Measurements from ENCODE around the gene JUNB.
"Not testable (repeated sequence)": the region's sequence is repeated elsewhere in the genome, so short reads cannot be mapped to it uniquely, and the experiment has no call there.

The JUNB gene

GRCh38 chr19:12806242-12807081 is 15.2 kb downstream of the JUNB start, which contains the start of gene RNASEH2A:
Gene RNASEH2A (plus strand): TSS chr19:12806584. CDS start chr19:12806674, 90 bp downstream.
- peak; percentile 78 for DNase-seq

- DNase-seq = no peak
These were observed 23.8 kb downstream of the JUNB start for GRCh38 chr19:12815088-12815487.

GRCh38 chr19:12817188-12817587 is 25.9 kb downstream of the JUNB start:
- DNase-seq = not testable (repeated sequence)

- DNase-seq = not testable (repeated sequence)
These were observed 26.5 kb downstream of the JUNB start for GRCh38 chr19:12817810-12818209.

- DNase-seq = no peak
These were observed 30.5 kb downstream of the JUNB start for GRCh38 chr19:12821761-12822160.

GRCh38 chr19:12825254-12826131 is 34.2 kb downstream of the JUNB start:
- DNase-seq = no peak

- DNase-seq = no peak
These were observed 37.2 kb downstream of the JUNB start for GRCh38 chr19:12828494-12828893.

- no peak for DNase-seq
These were observed 42.1 kb downstream of the JUNB start for GRCh38 chr19:12833418-12833737.

GRCh38 chr19:12833738-12834565 is 42.7 kb downstream of the JUNB start:
- DNase-seq = peak; percentile 49

- no peak for DNase-seq
These were observed 43.3 kb downstream of the JUNB start, which contains the start of gene RTBDN for GRCh38 chr19:12834566-12834943. Gene RTBDN (minus strand): TSS chr19:12834579. CDS start chr19:12829979, 4,600 bp downstream.

- DNase-seq = no peak
These were observed 43.9 kb downstream of the JUNB start for GRCh38 chr19:12834976-12835757.

GRCh38 chr19:12836529-12836863 is 45.2 kb downstream of the JUNB start:
- DNase-seq = no peak

- DNase-seq = no peak
These were observed 45.9 kb downstream of the JUNB start for GRCh38 chr19:12837225-12837624.

- peak; percentile 35 for DNase-seq
These were observed 47.0 kb downstream of the JUNB start, which contains the start of gene MAST1 for GRCh38 chr19:12838182-12838885. Gene MAST1 (plus strand): TSS chr19:12838515. CDS start chr19:12838573, 58 bp downstream.

- no peak for DNase-seq
These were observed 47.8 kb downstream of the JUNB start for GRCh38 chr19:12838886-12839756.

- DNase-seq = no peak
These were observed 49.1 kb downstream of the JUNB start for GRCh38 chr19:12840091-12841079.

GRCh38 chr19:12841094-12841493 is 49.8 kb downstream of the JUNB start:
- no peak for DNase-seq

GRCh38 chr19:12842511-12842910 is 51.2 kb downstream of the JUNB start:
- DNase-seq = no peak
